ENCODE results near the gene CNPY3. TPM values are rescaled to one million over a fixed set of nuclear protein-coding genes. Genes with fewer than 3 reads are reported as not detected.
A peak's percentile ranks its signal among the peaks of the same experiment; 100 is the strongest.
"Not testable (repeated sequence)": the region's sequence is repeated elsewhere in the genome, so short reads cannot be mapped to it uniquely, and the experiment has no call there.

Gene CNPY3
- total RNA-seq, 1 donor from 2014 or later = 23.7 TPM

GRCh38 chr6:42915732-42916131 lies 13.5 kb upstream of the CNPY3 start, which contains the start of gene PTCRA:
Gene PTCRA (plus strand): TSS chr6:42916053. CDS start chr6:42916070, 17 bp downstream.
- DNase-seq = no peak

- no peak for DNase-seq
Observed at GRCh38 chr6:42916288-42916687, 13.0 kb upstream of the CNPY3 start.

- no peak for DNase-seq
Observed at GRCh38 chr6:42921801-42922200, 7.5 kb upstream of the CNPY3 start.

- no peak for DNase-seq
Observed at GRCh38 chr6:42923666-42924065, 5.6 kb upstream of the CNPY3 start.

GRCh38 chr6:42925248-42925857 lies 3.9 kb upstream of the CNPY3 start:
- DNase-seq = no peak

- peak; percentile 81 for DNase-seq
Observed at GRCh38 chr6:42929821-42930360, 611 bp downstream of the CNPY3 start.

- DNase-seq = no peak
Observed at GRCh38 chr6:42932412-42932811, 3.1 kb downstream of the CNPY3 start.

- DNase-seq = no peak
Observed at GRCh38 chr6:42933205-42933604, 3.9 kb downstream of the CNPY3 start.

GRCh38 chr6:42935322-42935721 lies 6.0 kb downstream of the CNPY3 start:
- no peak for DNase-seq

- no peak for DNase-seq
Observed at GRCh38 chr6:42936398-42936797, 7.1 kb downstream of the CNPY3 start.

- no peak for DNase-seq
Observed at GRCh38 chr6:42937548-42938427, 8.5 kb downstream of the CNPY3 start.

GRCh38 chr6:42938428-42938796 lies 9.1 kb downstream of the CNPY3 start:
- no peak for DNase-seq

GRCh38 chr6:42938987-42939809 lies 9.9 kb downstream of the CNPY3 start:
- no peak for DNase-seq

- DNase-seq = no peak
Observed at GRCh38 chr6:42939810-42940167, 10.5 kb downstream of the CNPY3 start.

- no peak for DNase-seq
Observed at GRCh38 chr6:42940493-42941045, 11.3 kb downstream of the CNPY3 start.

GRCh38 chr6:42941356-42941755 lies 12.1 kb downstream of the CNPY3 start:
- not testable (repeated sequence) for DNase-seq

- no peak for DNase-seq
Observed at GRCh38 chr6:42942444-42942843, 13.2 kb downstream of the CNPY3 start.

GRCh38 chr6:42947950-42948349 lies 18.7 kb downstream of the CNPY3 start:
- peak; percentile 65 for DNase-seq

GRCh38 chr6:42952389-42952788 lies 23.1 kb downstream of the CNPY3 start:
- no peak for DNase-seq

GRCh38 chr6:42954405-42954804 lies 25.1 kb downstream of the CNPY3 start:
- DNase-seq = not testable (repeated sequence)

- DNase-seq = no peak
Observed at GRCh38 chr6:42958125-42958524, 28.8 kb downstream of the CNPY3 start.

GRCh38 chr6:42959917-42960242 lies 30.6 kb downstream of the CNPY3 start:
- DNase-seq = no peak
